GM19452 (cell line): ENCODE measurements around the gene IL1RN.

Experiments used
- ATAC-seq: cut with Tn5 transposase; IDR thresholded peaks from one replicate; pipeline ENCODE4 v1.9.1; 2021; ENCODE audit not compliant: unreplicated experiment

The IL1RN gene

DNA sequence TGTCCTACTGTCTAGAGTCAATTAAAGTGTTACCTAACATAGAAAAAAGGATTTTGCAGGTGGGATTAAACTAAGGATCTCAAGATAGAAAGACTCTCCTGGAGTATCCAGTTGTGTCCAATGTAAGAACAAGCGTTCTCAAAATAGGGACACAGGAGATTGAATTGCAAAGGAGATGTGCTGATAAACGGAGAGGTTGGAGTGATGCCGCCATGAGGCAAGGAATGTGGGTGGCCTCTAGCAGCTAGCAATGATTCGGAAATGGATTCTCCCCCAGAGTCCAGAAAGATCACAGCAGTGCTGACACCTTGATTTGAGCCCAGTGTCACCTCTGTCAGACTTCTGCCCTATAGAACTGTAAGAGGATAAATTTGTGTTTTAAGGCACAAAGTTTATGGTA lies 24.1 kb upstream of the IL1RN start:
- no peak for ATAC-seq

DNA sequence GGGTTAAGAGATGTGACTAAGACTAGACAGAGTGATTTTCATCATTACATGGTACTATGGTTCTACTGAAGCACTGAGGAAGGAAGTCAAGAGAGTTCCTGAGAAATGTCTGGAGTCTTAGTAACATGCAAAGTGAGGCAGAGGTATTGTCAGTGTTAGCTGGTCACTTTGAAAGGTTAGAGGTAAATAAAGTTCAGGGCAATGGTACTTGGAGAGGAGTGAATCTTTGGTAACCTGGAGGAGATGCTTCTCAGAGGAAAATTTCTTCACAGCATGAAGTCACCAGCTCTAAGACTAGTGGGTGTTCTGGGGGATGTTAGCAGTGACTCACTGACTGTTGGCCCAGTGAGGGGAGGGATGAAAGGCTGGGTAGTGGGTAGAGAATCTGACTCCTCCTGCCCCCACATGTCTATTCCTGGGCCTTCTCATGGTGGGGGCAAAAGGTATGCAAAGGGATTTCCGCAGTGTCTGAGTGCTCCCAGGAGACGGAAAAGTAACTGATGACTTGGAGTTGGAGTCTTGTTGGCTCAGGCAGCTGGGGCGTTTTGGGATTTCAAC lies 23.3 kb upstream of the IL1RN start:
- ATAC-seq = no peak

DNA sequence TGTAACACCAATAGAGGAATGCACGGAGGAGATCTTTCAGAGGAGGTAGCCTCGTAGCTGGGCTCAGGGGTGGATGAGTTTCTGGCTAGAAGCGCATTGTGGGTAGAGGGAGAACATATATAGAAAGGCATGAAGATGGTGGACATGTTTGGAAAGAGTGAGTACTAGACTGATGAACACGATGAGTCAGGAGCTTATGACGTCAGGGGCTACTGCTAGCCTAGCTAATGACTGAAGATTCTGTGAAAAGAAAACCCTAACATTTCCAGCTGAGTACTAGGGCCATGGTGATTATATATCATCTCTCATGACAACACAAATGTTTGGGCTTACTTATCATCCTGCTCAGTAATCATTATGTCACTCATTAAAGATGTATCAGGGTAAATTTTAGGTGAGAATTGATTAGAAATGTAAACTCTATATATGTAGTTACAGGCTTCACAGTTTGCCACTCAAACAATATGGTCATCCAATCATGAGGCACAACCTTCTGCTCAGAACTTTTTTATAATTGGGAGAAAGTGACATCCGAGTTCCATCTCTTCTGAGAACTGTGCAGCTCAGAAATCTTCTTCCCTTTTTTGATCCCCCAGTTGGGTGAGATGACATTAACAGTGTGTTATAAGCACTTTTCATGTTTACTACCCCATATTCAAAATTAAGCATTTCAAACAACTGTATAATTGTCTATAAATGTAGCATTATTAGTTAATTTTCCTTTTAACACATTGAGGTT lies 22.2 kb upstream of the IL1RN start:
- ATAC-seq = no peak

DNA sequence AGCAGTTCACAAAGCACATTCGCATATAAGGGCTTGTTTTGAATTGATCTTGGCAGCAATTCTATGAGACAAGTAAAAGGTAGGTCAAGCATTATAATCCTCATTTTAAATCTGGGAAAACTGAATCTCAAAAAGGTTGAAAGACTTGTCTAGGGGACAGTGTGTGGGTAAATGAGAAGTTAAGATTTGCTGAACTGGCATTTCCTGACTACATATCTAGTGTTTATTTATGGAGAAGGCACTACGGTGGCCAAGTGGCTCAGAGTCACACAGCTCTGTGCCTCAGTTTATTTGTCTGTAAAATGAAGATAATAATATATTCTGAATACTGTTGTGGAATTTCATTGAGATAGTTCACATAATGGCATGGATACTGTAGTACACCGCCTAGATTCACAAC lies 16.3 kb upstream of the IL1RN start:
- no peak for ATAC-seq

DNA sequence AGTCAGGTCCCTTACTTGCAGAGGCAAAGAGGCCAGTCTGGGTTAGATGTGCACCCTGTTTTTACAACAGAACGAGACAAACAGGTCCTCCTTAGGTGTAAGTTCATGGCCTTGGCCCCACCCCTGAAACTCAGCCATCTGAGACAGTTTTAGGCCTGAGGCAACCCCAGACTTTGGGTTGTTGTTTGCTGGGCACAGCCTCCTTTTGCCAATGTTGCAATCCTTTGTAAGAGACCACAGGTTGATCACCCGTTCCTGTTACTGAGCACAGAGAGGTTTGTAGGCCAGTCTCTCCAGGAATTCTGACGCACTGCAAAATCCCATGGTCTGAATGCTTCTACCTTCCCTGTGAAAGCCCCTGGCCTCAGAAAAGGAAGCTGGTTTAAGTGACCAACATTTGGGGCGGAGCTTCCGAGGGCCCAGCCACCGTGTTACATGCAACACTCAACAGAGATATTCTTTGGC lies 15.5 kb upstream of the IL1RN start:
- ATAC-seq = no peak

DNA sequence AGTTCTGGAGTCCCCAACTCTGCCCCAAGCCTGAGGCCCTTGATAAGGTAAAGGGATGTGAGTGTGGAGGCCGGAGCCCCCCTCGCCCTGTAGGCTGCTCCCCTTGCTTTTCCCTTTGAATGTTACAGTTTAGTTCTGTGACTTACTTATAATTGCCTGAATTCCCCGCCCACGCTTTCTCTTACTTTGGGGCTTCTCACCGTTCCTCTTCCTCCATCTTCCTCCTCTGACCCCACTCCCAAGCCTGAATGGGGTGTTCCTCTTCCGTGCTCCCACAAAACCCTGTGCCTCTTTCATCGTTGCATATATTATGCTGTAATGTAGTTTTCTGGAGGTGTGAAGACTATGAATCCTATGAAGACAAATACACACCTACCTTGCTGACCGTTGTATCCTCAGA lies 15.0 kb upstream of the IL1RN start:
- ATAC-seq = no peak

DNA sequence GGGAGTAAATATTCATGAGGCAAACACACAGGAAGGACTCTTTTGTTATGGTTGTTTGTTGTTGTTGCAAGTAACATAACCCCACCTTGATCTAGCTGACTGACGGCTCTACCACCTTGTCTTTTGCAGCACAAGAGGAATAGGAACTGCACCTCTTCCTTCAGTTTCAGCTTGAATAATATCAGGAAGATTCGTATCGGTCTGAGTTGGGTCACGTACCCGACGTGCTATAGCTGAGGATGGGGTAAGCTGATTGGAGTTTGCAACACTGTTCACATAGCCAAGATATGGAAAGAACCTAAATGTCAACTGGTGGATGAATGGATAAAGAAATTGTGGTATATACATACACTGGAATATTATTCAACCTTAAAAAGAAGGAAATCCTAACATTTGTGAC lies 14.5 kb upstream of the IL1RN start:
- no peak for ATAC-seq

DNA sequence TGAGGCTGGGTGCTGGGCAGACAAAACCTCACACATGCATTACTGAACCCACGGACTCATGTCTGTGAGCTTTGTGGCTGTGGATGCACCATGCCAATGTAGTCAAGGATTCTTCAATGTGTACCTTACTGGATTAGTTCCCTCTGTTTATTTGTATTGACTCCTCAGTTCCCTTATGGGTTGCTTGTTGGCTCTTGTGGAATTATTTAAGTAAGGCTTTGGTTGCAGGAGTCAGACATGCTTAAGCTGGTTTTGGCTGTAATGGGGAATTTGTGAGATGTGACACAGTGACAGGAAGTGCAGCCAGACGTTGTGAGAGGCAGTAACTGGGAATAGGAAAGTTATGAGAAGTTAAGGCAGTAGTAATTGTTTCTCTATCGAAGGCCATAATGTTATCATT lies 13.6 kb upstream of the IL1RN start:
- ATAC-seq = no peak

DNA sequence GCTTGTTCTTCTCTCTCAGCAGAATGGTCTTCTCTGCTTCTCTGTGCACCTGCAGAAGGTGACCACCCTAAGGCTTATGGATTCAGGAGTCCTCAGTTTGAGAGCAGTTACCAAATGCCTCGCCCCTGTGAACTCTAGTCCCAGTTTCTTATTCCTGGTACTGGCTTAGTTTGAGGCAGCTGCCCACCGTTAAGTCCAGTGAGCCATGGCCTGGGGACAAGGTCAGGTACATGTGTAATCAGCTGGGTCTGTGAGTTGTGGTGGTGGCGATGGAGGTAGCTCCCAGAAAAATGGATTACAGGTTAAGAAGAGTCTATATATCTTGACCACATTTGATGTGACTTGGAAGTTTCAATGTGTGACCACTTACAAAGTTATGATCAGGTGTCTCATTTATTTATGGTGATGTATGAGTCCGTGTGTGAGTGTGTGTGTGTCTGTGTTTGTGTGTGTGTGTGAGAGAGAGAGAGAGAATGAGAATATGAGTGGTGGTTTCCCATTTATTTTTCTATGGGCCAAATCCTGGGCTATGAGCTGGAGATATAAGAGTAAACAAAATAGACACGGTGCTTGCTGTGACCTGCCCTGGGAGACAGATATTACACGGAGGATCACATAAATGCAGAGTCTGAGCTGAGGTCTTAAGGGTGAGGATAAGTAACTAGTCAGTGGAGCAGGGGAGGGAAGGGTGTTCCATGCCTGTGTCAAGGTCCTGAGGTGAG lies 13.0 kb upstream of the IL1RN start:
- no peak for ATAC-seq

DNA sequence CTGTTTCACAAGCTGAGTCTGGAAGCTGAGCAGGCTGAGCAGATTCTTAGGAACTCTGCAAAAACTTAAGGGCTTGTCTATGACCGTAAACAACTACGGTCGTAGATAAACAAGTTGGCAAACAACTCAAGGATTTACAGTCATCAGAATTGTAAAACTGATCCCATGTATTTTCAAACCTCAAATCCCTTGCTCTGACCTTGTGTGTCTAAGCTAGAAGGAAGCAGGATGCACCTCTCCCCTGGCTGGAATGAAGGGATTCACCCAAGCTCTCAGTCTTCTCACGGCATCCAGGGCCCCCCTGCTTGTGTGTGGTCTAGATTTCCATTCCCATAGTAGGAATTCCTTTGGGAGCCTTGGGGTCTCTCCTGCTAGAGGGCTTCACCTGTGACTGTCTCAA lies 12.4 kb upstream of the IL1RN start:
- ATAC-seq = no peak

DNA sequence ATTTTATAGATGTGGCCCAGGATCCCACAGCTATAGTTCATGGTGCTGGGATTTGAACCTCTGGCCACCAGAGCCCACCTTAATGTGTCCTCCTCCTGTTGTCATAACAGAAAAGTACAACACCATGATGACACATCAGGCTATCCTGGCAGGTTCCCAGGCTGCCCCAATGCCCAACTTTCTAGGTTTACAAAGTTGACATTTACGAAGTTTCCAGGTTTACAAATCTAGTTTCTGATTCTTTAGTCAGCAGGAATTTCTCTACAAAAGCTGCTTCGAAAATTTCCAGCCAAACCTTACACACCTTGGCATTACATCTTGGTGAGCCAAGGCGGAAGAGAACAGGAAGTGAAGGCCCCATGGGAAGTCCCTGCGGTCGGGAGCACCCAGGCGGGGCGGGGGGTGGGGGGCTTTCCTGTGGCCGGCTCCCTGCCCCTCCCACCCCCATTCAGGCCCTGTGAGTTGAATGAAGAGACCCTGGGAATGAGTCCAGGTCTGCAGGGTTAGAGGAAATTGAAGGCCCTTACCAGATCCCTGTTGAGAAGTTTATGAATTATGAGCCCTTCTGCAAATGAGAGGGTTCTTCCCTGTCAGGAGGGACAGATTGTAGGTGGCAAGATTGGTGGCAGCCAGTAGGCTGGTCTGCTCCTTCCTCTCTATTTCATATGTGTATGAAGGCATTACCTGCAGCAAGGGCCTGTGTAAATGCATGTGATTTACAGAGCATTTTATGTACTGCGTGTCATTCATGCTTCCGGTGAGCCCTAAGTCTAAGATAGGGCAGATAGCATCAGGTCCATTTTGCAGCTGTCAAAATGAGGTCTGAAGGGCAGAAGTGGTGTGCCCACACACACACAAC lies 11.1 kb upstream of the IL1RN start:
- peak; percentile 76 for ATAC-seq

DNA sequence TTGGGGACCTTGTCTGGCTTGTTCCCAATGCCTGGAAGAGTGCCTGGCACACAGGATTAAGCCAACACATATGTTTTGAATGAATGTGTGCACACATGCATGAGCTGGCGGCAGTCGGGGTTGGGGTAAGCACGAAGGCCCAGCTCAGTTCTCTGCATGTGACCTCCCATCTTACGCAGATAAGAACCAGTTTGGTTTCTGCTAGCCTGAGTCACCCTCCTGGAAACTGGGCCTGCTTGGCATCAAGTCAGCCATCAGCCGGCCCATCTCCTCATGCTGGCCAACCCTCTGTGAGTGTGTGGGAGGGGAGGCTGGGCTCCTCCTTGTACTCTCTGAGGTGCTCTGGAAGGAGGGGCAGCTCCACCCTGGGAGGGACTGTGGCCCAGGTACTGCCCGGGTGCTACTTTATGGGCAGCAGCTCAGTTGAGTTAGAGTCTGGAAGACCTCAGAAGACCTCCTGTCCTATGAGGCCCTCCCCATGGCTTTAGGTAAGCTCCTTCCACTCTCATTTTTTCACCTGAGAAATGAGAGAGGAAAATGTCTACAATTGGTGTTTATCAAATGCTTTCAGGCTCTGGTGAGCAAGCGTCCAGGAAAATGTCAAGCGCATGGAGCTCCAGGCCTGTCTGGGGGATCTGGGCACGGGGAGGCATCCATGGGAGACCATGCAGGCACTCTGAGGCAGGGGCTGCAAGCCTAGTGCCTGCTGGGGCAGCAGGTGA lies 9.7 kb upstream of the IL1RN start:
- ATAC-seq = no peak

DNA sequence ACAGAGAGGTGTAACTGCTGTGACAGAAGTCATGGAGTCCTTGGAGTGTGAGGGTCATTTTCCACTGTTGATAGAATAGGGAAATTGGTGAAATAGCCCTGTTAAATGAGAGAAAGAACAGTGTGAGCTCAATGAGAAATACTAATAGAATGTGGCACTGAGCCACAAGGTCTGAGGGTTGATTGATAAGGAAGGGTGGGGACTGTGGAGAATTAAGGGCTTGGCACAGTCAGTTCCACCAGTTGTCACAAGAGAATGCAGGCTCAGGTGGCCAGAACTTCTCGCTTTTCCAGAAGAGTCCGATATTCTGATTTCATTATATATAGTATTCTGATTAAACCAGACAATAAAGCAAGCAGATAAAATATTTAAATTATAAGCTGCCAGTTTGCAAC lies 9.1 kb upstream of the IL1RN start:
- no peak for ATAC-seq

DNA sequence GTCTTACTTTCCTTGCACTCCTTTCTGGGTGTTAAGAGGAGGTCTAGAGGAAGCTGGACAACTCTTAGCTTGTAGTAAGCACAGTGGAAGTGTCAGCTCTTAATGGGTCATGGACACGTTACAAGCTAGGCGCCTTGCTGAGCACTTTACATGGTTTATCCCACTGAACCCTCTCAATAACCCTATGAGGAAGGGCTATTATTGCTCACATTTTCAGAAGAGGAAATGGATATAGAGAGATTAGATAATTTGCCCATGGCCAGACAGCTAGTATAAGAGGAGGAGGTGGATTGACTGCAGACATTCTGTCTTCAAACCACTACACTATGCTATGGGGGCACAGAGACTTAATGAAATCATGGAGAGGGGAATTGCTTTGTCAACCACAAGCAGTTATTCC lies 8.3 kb upstream of the IL1RN start:
- ATAC-seq = no peak

DNA sequence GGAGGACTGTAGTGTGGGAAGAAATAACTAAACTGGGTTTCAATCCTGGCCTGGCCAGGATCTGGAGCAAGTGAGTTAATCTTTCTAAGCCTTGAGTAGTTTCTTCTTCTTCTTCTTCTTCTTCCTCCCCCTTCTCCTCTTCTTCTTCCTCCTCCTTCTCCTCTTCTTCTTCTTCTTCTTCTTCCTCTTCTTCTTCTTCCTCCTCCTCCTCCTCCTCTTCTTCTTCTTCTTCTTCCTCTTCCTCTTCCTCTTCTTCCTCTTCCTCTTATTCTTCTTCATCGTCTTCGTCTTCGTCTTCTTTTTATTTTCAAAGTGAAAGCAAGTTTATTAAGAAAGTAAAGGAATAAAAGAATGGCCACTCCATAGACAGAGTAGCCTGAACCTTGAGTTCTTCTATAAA lies 6.5 kb upstream of the IL1RN start:
- no peak for ATAC-seq

DNA sequence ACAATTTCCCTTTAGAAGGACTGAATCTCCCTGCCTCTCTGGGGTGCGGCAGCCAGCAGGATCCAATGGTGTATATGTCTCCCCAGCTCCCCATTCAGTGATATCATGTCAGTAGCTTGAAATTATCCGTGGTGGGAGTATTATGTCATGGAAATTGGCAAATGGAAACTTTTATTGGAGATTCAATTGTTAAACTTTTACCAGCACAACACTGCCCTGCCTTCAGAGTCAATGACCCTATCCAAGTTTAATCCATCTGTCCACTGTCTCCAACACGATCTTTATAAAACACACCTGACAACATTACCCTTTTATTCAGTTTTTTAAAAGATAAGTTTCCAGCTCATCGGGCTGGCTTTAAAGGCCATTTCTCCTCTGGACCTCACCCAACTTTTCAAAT lies 5.0 kb upstream of the IL1RN start:
- ATAC-seq = no peak

DNA sequence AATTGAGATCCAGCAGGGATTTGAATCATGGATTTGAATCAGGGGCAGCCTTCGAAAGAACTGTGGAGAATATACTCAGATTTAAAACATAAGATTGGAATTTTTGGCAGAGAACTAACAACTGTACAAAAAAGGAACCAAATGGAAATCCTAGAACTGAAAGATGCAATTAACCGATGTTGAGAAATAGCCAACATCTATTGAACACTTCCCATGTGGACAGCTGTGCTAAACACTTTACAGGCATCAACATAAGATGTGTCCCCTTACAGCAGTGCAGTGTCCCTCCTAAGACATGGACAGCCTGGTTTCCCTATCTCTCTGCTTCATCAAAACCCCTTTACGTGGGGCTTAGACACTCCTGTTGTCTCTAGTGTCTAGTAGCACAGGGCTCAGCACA lies 3.7 kb upstream of the IL1RN start:
- no peak for ATAC-seq

DNA sequence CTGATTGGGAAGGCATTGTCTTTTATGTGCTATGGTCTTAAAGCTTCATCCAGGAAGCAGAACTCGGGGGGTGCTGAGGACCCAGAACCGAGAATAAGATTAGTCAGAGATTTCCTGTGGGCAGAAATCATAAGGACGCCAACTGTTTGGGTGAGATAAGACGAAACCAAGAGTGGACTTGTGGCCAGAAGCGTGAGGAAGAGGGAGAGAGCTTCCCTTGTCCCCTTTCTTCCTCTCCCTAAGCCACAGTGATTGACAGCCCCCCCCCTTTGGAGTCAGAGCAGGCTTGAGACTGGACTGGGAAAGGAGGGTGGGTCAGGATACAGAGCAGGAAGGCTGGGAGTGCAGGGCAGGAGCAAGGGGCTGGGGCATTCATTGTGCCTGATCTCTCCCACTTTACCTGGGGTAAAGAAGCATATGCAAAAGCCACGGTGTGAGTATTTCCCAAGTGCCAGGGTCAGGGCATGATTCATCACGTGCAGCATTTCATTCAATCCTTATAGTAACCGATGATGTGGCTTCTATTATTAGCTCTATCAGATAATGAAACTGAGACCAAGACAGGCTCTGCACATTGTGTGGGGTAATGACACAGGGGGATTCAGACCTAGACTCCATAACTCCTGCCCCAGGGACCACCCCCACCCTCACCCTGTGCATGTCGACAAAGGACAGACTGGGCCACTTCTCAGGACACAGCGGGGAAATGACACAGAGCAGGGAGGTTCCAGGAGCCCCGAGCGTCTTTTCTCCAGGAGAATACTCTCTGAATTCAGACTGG lies 3.0 kb upstream of the IL1RN start:
- peak; percentile 53 for ATAC-seq

DNA sequence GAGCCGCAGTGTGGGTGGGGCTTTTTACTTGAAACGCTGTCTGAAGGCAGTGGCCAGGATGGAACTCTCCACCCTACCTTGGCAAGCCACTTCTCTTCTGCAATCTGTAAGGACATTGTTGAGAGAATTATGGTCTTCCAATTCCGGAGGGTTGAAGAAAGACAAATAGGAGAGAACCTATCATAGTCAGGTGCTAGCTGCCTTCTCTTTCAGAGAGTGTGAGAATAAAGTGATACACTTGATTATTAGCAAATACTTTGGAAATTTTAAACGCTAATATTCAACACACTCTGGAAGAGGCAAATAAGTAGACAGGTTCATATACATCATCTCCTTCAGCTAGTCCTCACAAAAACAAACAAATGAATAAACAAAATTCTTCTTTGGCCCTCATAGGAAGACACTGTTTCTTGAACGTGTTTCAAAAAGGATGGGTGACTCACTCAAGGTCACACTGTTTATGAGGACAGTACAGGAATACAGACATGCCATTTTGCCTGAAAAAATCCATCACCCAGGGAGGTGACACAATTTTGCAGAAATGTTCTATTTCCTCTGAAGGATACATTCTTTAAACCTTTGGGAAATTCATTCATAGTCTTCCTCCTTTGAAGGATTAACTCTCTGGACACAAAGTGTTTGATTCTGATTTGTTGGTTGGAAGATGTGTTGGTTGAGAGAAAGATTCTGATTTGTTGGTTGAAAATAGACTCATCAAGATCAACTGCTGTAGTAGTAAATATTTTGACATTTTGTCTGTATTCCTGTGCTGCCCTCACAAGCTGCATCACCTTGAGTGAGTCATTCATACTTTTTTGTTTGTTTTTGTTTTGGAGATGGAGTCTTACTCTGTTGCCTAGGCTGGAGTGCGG lies 2.2 kb upstream of the IL1RN start:
- ATAC-seq = no peak
